GM19372 (cell line): Measurements from ENCODE around the gene GAD2.
"Not testable (repeated sequence)": the region's sequence is repeated elsewhere in the genome, so short reads cannot be mapped to it uniquely, and the experiment has no call there.

Experiments
- ATAC-seq: cut with Tn5 transposase; IDR thresholded peaks from one replicate; pipeline ENCODE4 v1.9.1; 2021; ENCODE audit warnings: mild to moderate bottlenecking, low read depth, moderate library complexity; ENCODE audit not compliant: unreplicated experiment

GAD2 gene

DNA sequence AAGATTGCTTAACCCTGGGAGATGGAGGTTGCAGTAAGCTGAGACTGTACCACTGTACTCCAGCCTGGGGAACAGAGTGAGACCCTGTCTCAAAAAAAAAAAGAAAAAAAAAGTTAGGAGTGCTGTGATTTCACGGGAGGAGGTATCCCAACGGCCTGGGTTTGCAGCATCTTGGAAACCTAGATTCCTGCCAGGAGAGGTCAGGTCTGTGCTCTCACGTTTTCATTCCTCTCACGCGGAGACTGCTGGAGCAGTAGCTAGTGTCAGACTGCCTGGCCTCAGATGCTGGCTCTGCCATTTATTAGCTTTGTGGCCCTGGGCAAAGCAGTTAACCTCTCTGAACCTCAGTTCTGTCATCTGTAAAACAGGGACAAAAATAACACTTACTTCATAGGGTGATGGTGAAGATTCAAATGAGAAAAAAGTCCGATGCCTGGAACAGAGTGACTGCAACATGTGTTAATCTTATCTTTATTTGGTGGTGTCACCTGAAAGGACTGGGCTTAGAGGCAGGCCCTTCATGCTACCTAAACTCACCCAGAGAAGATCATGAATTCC is 94.9 kb downstream of the GAD2 start:
- ATAC-seq, result no peak

DNA sequence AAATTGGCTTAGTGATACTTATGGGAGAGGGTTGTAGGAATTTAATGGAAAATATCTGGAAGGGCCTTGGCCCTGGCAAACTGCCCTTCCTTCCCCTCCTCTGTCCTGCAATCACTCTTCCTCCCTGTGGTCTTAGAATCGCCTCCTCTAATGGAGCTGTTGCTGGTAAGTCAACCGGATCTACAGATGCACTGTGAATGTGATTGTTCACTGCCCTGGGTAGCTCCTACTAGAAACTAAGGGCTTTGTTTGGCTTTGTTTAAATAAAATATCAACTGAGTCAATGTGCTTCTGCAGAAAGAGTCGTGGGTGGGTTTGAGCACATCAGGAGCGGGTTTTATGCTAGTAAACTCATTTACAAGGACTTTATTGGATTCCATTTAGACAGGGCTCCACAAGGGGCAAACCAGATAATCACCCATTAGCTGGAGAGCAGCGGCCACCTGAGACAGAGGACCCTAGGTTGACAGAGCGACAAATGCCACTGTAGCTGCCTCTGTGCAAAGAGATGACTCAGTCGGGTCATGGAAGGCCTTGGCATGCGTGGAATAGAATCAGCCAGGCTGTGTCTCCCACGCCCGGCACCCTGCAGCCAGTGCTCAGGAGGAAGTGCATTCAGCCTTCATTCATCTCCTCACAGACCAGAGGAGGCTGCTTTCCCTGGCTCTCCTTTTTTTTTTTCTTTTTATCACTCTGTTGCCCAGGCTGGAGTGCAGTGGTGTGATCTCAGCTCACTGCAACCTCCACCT is 97.9 kb downstream of the GAD2 start:
- ATAC-seq, result no peak

DNA sequence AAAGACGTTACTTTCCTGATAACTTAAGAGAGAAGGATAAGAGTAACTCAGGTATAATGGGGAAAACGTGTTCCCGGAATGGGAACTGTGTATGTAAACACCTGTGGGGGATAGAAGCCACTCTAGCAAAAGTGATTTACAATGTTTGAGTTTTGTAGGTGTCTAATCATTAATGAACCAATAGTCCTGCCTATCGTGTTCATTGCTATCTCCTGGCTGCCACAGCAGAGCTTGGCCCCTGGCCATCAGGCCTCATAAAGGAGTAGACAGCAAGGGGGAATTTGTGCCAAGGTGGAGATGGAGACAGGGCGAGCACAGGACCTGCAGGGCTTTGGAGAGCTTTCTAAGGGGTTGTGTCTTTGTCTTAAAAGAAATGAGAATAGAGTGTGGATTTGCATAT is 102.1 kb downstream of the GAD2 start:
- ATAC-seq, result no peak

DNA sequence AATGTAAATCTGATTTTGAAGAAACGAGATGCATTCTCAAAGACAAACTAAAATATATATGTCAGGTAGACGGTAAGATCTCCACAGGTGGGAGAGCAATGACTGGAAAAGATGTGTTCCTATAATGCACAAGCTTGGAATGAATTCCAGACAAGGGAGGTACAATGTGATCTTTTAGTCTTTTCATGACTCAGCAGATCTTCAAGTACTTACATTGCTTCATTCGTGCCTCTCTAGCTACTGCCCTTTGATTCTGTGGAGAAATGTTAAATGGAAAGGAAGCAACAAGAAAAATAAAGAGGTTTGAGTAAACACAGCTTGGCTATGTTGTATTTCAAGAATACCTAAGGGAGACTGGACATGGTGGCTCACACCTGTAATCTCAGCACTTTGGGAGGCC is 106.6 kb downstream of the GAD2 start:
- ATAC-seq, result no peak

DNA sequence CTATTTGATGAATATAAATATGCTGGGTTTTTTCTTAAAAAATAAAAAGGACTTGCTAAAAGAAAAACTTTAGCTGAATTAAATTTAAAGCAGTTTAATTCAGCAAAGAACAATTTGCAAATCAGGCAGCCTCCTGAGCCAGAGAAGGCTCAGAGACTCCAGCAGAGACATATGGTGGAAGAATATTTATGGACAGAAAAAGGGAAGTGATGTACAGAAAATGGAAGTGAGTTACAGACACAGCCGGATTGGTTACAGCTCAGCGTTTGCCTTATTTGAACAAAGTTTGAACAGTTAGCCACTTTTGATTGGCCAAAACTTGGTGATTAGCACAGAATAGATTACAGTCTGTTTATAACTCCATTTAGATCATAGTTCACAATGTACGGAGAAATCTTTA is 110.3 kb downstream of the GAD2 start:
- ATAC-seq, result no peak

DNA sequence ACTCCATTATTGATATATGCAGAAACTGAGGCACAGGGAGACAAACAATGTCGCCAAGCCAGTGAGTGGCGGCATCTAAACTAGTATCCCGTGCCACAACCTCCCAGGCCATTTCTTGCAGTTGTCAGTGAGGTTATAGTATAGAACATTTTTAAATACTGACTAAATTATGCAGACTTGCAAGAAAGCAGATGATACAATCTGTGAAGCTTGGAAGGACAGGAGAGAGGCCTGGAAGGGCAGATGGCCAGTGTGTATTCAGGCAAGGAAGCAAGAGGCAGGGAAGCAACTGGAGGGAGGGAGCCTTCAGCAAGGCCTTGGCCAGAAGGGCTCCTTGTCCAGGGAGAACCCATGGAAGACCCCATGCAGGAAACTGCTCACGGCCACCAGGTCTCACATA is 111.2 kb downstream of the GAD2 start:
- ATAC-seq, result no peak

DNA sequence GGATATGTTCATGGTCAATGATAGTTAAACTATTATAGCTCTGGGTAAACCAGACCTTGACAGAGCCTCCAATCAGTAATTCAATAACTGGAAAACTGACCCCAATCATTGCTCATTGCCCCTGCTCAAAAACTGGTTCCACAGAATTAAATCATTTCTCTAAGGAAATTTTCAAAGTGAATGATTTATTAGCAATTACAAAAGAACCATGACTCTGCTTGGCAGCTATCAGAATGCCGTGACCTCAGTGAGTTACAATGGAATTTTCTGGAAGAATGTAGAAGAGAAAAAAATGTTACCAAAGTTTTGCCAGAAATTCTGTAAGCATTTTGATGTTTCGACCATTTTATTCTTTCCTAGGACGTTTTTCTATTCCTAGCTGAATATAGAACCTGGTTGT is 114.8 kb downstream of the GAD2 start:
- no peak for ATAC-seq

DNA sequence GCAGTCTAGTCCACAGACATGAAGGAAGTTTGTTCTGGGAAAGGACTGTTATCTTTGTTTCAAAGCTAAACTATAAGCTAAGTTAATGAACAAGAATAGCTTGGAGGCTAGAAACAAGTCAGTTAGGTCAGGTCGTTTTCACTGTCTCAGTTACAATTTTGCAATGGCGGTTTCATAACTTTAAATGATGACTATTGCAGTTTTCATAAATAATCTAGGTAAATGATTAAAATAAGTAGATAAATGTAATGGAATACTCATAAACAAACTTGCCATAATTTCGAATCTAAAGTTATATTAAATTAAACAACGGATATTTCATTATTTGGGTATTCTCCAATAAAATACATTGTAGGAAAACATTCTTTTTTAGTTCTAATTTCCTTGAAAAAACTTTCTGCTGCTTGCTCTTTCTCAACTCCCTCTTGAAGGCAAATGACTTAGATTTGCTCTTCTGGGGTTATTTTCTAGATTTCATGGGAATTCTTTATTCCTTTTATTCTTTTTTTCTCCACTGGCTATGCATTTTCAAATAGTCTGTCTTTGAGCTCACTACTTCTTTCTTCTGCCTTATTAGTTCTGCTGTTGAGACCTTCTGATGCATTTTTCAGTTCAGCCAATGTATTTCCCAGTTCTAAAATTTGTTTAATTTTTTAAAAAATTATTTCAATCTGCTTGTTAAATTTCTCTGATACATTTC is 117.8 kb downstream of the GAD2 start:
- no peak for ATAC-seq

DNA sequence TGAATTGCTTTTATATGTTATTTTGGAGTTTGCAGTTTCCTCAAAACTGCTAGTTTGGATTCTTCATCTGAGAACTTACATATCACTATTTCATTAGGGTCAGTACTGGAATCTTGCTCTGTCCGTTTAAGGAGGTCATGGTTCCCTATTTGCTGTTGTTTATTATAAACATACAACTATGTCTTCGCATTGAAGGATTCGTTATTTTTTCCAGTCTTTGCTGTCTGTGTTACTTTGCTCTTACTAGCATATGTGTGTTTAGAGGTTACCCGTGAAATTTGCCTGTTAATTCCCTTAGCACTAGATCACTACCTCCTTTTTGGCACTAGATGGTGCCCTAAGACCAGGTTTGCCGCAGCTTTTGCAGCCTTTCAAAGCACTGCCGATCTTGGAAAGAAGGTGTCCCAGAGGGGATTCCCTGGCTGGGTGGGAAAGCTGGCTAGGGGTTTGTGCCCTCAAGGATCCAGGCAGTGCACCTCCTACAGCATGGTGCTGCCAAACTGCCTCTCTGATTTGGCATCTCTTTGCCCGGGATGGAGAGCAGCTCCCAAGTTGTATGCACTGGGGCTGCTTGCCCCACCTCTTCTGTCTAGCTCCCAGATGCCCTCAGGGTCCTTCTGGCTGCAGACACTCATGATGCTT is 118.5 kb downstream of the GAD2 start:
- ATAC-seq, result peak; percentile 80

DNA sequence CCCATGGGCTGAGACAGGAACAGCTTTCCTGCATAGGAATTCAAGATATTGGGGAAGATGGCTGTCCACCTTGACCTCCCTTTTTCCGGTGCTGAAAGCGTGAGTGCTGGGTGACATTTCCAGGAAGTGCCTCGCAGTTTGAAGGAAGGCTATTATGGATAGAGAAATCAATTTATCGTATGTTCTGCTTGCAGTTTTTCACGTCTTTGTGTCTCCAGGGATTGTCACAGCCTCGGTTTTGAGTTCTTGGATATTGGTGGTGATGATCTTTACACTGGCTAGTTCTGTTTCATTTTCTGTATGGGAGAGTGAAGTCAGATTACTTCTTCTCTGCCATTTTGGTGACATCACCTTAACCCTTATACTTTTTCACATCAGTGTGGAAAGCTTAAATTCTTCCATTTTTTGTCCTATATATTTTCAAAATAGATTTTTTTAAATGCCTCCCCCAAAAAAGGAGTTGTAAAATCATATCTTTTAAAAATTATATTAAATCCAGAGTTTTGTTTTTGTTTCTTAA is 119.1 kb downstream of the GAD2 start:
- ATAC-seq, result peak; percentile 52

DNA sequence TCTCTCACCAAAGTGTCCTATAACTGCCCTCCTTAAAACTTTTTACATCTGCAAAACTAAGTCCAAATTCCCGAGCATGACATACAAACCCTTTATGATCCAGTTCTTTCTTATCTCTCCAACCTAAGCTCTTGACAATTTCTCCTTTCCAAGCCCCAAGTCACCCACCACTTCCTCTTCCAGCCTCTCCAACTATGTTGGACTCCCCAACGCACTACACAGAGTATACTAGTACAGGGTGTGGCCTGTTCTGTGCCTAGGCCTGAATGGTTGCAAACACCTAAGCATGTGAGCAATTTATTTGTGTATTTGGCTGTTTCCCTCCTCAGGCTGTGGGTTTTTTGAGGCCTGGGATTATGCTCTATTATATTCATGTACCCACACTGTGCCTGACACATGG is 120.4 kb downstream of the GAD2 start:
- ATAC-seq, result no peak

DNA sequence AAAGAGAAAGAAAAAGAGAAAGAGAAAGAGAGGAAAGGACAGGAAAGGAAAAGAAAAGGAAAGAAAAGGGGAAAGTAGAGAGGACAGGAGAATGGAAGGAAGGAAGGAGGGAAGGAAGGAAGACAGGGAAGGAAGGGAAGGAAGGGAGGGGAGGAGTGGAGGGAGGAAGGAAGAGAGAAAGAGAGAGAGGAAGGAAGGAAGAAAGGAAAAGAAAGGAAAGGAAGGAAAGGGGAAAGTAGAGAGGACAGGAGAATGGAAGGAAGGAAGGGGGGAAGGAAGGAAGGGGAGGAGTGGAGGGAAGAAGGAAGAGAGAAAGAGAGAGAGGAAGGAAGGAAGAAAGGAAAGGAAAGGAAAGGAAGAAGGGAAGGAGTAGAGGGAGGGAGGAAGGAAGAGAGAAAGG is 125.1 kb downstream of the GAD2 start:
- ATAC-seq, result no peak

DNA sequence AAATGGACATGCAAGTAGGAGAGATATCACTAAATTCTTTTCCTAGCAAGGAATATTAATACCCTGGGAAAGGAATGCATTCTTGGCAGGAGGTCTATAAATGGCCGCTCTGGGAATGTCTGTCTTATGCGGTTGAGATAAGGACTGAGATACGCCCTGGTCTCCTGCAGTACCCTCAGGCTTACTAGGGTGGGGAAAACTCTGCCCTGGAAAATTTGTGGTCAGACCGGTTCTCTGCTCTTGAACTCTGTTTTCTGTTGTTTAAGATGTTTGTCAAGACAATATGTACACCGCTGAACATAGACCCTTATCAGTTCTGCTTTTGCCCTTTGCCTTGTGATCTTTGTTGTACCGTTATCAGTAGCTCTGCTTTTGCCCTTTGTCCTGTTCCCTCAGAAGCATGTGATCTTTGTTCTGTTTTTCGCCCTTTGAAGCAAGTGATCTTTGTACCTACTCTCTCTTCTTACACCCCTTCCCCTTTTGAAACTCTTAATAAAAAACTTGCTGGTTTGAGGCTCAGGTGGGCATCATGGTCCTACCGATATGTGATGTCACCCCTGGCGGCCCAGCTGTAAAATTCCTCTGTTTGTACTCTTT is 132.3 kb downstream of the GAD2 start:
- ATAC-seq, result not testable (repeated sequence)
